ELR (cell line): ENCODE data around the gene OTUB2.
A peak's percentile ranks its signal among the peaks of the same experiment; 100 is the strongest.

Source experiments
- DNase-seq: peaks from one replicate; pipeline ENCODE4 v3.0.0-alpha.2; 2015; ENCODE audit warnings: low read depth

OTUB2 gene

GRCh38 chr14:93997082-93997481 lies 29.1 kb upstream of the OTUB2 start, which contains the start of gene CCDC197:
Gene CCDC197, plus strand, starts transcription at chr14:93997301. Its CDS starts 831 bp downstream, at chr14:93998132.
- no peak for DNase-seq

- DNase-seq = no peak
These were observed 27.9 kb upstream of the OTUB2 start for GRCh38 chr14:93997916-93998870.

GRCh38 chr14:93998871-93999403 lies 27.2 kb upstream of the OTUB2 start:
- DNase-seq = no peak

GRCh38 chr14:93999573-93999972 lies 26.6 kb upstream of the OTUB2 start:
- no peak for DNase-seq

- DNase-seq = no peak
These were observed 25.9 kb upstream of the OTUB2 start for GRCh38 chr14:94000267-94000666.

- no peak for DNase-seq
These were observed 25.1 kb upstream of the OTUB2 start for GRCh38 chr14:94001016-94001415.

GRCh38 chr14:94001501-94002396 lies 24.4 kb upstream of the OTUB2 start:
- DNase-seq = peak; percentile 83

GRCh38 chr14:94003397-94003796 lies 22.7 kb upstream of the OTUB2 start:
- DNase-seq = no peak

- DNase-seq = no peak
These were observed 22.1 kb upstream of the OTUB2 start for GRCh38 chr14:94004015-94004414.

GRCh38 chr14:94005324-94006073 lies 20.6 kb upstream of the OTUB2 start:
- peak; percentile 40 for DNase-seq

GRCh38 chr14:94008234-94008633 lies 17.9 kb upstream of the OTUB2 start:
- DNase-seq = no peak

GRCh38 chr14:94009767-94010166 lies 16.4 kb upstream of the OTUB2 start:
- peak; percentile 61 for DNase-seq

- no peak for DNase-seq
These were observed 15.5 kb upstream of the OTUB2 start for GRCh38 chr14:94010625-94011024.

GRCh38 chr14:94011795-94012194 lies 14.3 kb upstream of the OTUB2 start:
- DNase-seq = no peak

GRCh38 chr14:94014382-94014781 lies 11.8 kb upstream of the OTUB2 start:
- DNase-seq = no peak

- no peak for DNase-seq
These were observed 10.9 kb upstream of the OTUB2 start for GRCh38 chr14:94015223-94015622.

GRCh38 chr14:94016446-94016976 lies 9.6 kb upstream of the OTUB2 start:
- DNase-seq = no peak

- no peak for DNase-seq
These were observed 7.8 kb upstream of the OTUB2 start for GRCh38 chr14:94018308-94018707.

- no peak for DNase-seq
These were observed 6.8 kb upstream of the OTUB2 start for GRCh38 chr14:94019329-94019728.

- DNase-seq = no peak
These were observed 5.9 kb upstream of the OTUB2 start for GRCh38 chr14:94020267-94020666.

GRCh38 chr14:94021001-94021400 lies 5.1 kb upstream of the OTUB2 start:
- peak; percentile 65 for DNase-seq
